ENCODE data around the gene JARID2. TPM values are rescaled to one million over a fixed set of nuclear protein-coding genes. Genes with fewer than 3 reads are reported as not detected.

The JARID2 gene
- total and polyA plus RNA-seq, 2 of the 13 experiments (the other 11 are each of a cell fraction or from before 2014, with no cell fraction given) = 7.5 to 10.3 TPM

DNA sequence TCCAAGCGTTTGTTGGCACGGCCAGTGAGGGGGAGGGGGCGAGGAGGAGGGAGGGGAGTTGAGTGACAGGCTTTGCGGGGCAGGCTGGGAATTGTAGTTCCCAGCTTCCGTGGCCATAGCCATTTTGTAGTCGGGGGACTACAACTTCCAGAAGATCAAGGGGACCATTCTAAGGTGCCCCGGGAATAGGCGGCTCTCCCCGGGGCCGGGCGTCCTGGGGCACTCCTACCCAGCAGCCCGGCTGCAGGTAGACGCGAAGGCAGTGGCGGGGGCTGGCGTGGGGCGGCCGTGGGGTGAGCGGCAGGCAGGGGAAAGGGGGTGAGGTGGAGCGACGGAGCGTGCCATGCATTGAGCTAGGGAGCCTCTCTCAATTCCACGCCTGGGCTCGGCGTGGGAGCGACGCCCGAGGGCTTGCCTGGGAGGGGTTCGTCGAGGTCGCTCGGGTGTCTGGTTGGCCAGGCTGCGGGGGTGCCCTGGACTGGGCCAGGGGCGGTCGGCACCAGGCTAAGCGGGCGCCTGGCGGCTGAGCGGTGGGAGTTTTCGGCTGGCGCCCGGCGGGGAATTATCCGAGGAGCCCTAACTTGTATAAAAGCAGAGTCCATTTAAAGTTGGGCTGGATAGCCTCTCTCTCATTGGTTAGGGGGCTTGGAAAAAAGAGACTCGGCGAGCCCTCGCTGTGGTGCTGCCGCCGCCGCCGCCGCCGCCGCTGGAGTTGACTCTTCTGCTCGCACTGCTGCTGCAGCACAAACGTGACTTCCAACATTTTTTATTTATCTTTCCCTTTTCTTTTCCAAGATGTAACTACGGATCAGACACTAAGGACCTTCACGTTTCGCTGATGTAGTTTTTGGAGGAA, at the start of gene JARID2 (continued):
- TF ChIP-seq PTBP1 (IDR thresholded peaks at IDR 0.05; ENCODE audit: low read depth, low read length, poor library complexity, severe bottlenecking) (peak; percentile 35), TCF12 (IDR thresholded peaks at IDR 0.05) (no peak), TCF12 (CRISPR knock-in tag; IDR thresholded peaks at IDR 0.05) (no peak; the same call in none of the 2 replicates), MIER2 (CRISPR knock-in tag; IDR thresholded peaks at IDR 0.05) (no peak), ZNF138 (CRISPR knock-in tag; IDR thresholded peaks at IDR 0.05; ENCODE audit: low read depth) (no peak), BCL6 (CRISPR knock-in tag; IDR thresholded peaks at IDR 0.05) (peak; percentile 39; the same call in 1 of the 2 replicates), ZNF20 (CRISPR knock-in tag; IDR thresholded peaks at IDR 0.05) (no peak), MTERF4 (CRISPR knock-in tag; IDR thresholded peaks at IDR 0.05) (no peak), ARID2 (CRISPR knock-in tag; IDR thresholded peaks at IDR 0.05; ENCODE audit: borderline replicate concordance) (no peak; the same call in 1 of the 2 replicates), BRCA1 (CRISPR knock-in tag; IDR thresholded peaks at IDR 0.05) (0 out of 2 replicates have a peak, but pooled peaks have one; percentile 7), ZMYM2 (CRISPR knock-in tag; IDR thresholded peaks at IDR 0.05) (0 out of 2 replicates have a peak, but pooled peaks have one; percentile 32), ISX (CRISPR knock-in tag; conservative IDR thresholded peaks at IDR 0.05) (no peak; the same call in 1 of the 2 replicates), ARNT (IDR thresholded peaks at IDR 0.05) (no peak), ZNF83 (CRISPR knock-in tag; IDR thresholded peaks at IDR 0.05; ENCODE audit: borderline replicate concordance) (no peak), ZNF143 (CRISPR knock-in tag; IDR thresholded peaks at IDR 0.05) (peak; percentile 93), HDAC2 (CRISPR knock-in tag; IDR thresholded peaks at IDR 0.05) (peak; percentile 55), KLF16 (CRISPR knock-in tag; IDR thresholded peaks at IDR 0.05) (peak in 1 of 2 experiments; percentile 73; a peak in 2 of 4 replicates), GFI1 (CRISPR knock-in tag; IDR thresholded peaks at IDR 0.05; ENCODE audit: borderline replicate concordance) (peak; percentile 77; the same call in 1 of the 2 replicates), ZFYVE20 (CRISPR knock-in tag; IDR thresholded peaks at IDR 0.05; ENCODE audit: borderline replicate concordance, low read depth) (no peak)
- TF ChIP-seq, protein P1, sequence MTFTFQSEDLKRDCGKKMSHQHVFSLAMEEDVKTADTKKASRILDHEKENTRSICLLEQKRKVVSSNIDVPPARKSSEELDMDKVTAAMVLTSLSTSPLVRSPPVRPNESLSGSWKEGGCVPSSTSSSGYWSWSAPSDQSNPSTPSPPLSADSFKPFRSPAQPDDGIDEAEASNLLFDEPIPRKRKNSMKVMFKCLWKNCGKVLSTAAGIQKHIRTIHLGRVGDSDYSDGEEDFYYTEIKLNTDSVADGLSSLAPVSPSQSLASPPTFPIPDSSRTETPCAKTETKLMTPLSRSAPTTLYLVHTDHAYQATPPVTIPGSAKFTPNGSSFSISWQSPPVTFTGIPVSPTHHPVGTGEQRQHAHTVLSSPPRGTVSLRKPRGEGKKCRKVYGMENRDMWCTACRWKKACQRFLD (CRISPR knock-in tag; IDR thresholded peaks at IDR 0.05; ENCODE audit: borderline replicate concordance) = 0 out of 2 replicates have a peak, but pooled peaks have one; percentile 86
- TF ChIP-seq, protein P2, sequence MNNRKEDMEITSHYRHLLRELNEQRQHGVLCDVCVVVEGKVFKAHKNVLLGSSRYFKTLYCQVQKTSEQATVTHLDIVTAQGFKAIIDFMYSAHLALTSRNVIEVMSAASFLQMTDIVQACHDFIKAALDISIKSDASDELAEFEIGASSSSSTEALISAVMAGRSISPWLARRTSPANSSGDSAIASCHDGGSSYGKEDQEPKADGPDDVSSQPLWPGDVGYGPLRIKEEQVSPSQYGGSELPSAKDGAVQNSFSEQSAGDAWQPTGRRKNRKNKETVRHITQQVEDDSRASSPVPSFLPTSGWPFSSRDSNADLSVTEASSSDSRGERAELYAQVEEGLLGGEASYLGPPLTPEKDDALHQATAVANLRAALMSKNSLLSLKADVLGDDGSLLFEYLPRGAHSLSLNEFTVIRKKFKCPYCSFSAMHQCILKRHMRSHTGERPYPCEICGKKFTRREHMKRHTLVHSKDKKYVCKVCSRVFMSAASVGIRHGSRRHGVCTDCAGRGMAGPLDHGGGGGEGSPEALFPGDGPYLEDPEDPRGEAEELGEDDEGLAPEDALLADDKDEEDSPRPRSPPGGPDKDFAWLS (CRISPR knock-in tag; IDR thresholded peaks at IDR 0.05; ENCODE audit: borderline replicate concordance) = 0 out of 2 replicates have a peak, but pooled peaks have one; percentile 47
- TF ChIP-seq, protein P3, sequence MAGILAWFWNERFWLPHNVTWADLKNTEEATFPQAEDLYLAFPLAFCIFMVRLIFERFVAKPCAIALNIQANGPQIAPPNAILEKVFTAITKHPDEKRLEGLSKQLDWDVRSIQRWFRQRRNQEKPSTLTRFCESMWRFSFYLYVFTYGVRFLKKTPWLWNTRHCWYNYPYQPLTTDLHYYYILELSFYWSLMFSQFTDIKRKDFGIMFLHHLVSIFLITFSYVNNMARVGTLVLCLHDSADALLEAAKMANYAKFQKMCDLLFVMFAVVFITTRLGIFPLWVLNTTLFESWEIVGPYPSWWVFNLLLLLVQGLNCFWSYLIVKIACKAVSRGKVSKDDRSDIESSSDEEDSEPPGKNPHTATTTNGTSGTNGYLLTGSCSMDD (CRISPR knock-in tag; IDR thresholded peaks at IDR 0.05) = no peak
- TF ChIP-seq, protein P4, sequence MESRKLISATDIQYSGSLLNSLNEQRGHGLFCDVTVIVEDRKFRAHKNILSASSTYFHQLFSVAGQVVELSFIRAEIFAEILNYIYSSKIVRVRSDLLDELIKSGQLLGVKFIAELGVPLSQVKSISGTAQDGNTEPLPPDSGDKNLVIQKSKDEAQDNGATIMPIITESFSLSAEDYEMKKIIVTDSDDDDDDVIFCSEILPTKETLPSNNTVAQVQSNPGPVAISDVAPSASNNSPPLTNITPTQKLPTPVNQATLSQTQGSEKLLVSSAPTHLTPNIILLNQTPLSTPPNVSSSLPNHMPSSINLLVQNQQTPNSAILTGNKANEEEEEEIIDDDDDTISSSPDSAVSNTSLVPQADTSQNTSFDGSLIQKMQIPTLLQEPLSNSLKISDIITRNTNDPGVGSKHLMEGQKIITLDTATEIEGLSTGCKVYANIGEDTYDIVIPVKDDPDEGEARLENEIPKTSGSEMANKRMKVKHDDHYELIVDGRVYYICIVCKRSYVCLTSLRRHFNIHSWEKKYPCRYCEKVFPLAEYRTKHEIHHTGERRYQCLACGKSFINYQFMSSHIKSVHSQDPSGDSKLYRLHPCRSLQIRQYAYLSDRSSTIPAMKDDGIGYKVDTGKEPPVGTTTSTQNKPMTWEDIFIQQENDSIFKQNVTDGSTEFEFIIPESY (CRISPR knock-in tag; IDR thresholded peaks at IDR 0.05) = no peak

Measured in HepG2 (cell line).